HCT116 (cell line): Measurements from ENCODE around the gene ECSCR. TPM values are rescaled to one million over a fixed set of nuclear protein-coding genes. Genes with fewer than 3 reads are reported as not detected.

Experiments used
- ATAC-seq: fragments of 200-7000 bp; cut with Tn5 transposase; 2 replicates; pipeline ENCODE4 v1.9.1; 2020; ENCODE audit warnings: mild to moderate bottlenecking, moderate library complexity
- BruUV-seq: library from RNA; stranded (reverse); fragments of 400-500 nt; replicated peaks from 2 replicates; lab custom pipeline; 2021; lab: Mats Ljungman, UMichigan
- CTCF ChIA-PET: fragments of 300-600 bp; sonication (Branson Sonifier 250); formaldehyde crosslinking; loops from one replicate; lab custom pipeline; 2021; ENCODE audit warnings: antibody characterized with exemption; lab: Charles Lee
- POLR2A ChIA-PET: fragments of 300-600, 350-600 bp; sonication (Branson Sonifier 250); formaldehyde crosslinking; loops from one replicate; lab custom pipeline; 2021; ENCODE audit warnings: antibody characterized with exemption; lab: Charles Lee
- RAD21 ChIA-PET, 2 experiments: fragments of 300-600 bp; sonication (Branson Sonifier 250); formaldehyde crosslinking; loops; one replicate each; lab custom pipeline; 2023; ENCODE audit warnings: low total read pairs in 2 of 2; ENCODE audit not compliant: uncharacterized antibody in 2 of 2, unreplicated experiment in 2 of 2, low non-redundant PET in 1 of 2; lab: Charles Lee
- DNase-seq: peaks from one replicate; pipeline ENCODE4 v3.0.0-alpha.2; 2010; ENCODE audit warnings: low read depth, low spot score
- H2AFZ ChIP-seq: fragments of 200-600 bp; shearing (Covaris generic), sonication (generic); 2 replicates; pipeline ENCODE4 v1.6.1; 2017; ENCODE audit warnings: low read depth, mixed run types, mixed read lengths, antibody characterized with exemption, low read length; ENCODE audit not compliant: poor library complexity, severe bottlenecking
- H3K27ac ChIP-seq: 2 replicates; pipeline ENCODE4 v1.5.1; 2012; ENCODE audit warnings: low read depth, low read length
- H3K27me3 ChIP-seq: fragments of 200-600 bp; sonication (generic); 2 replicates; pipeline ENCODE4 v1.6.1; 2016; ENCODE audit warnings: mixed run types, low read length, mixed read lengths; ENCODE audit not compliant: insufficient read depth
- H3K36me3 ChIP-seq, 2 experiments: fragments of 200-500 bp in 1 of 2; fragments of 200-600 bp in 1 of 2; sonication (Bioruptor generic) in 1 of 2; sonication (generic) in 1 of 2; 2 replicates each; pipeline versions ENCODE4 v1.5.1 to v1.6.1; 2014 to 2016; ENCODE audit warnings: low read length in 2 of 2, inconsistent platforms in 1 of 2, mixed read lengths in 1 of 2, mixed run types in 1 of 2; ENCODE audit not compliant: insufficient read depth in 2 of 2, control insufficient read depth in 1 of 2
- H3K4me1 ChIP-seq, 2 experiments: fragments of 200-600 bp in 1 of 2; sonication (generic) in 1 of 2; 2 replicates each; pipeline versions ENCODE4 v1.5.1 to v1.6.1; 2012 to 2017; ENCODE audit warnings: low read length in 2 of 2, inconsistent platforms in 1 of 2, mild to moderate bottlenecking in 1 of 2, mixed read lengths in 1 of 2, mixed run types in 1 of 2, moderate library complexity in 1 of 2; ENCODE audit not compliant: insufficient read depth in 2 of 2, control insufficient read depth in 1 of 2
- H3K4me2 ChIP-seq: fragments of 200-600 bp; sonication (generic); 2 replicates; pipeline ENCODE4 v1.6.1; 2017; ENCODE audit warnings: mixed run types, low read length, mixed read lengths
- H3K4me3 ChIP-seq, 2 experiments: fragments of 200-600 bp in 1 of 2; sonication (generic) in 1 of 2; replicated peaks in 1 of 2; 2 replicates each; pipeline ENCODE4 v1.5.1; 2011 to 2016; ENCODE audit warnings: low read length in 2 of 2, control low read depth in 1 of 2, low read depth in 1 of 2, mild to moderate bottlenecking in 1 of 2, mixed read lengths in 1 of 2, mixed run types in 1 of 2
- H3K79me2 ChIP-seq: fragments of 200-600 bp; sonication (generic); 2 replicates; pipeline ENCODE4 v1.6.1; 2017; ENCODE audit warnings: mild to moderate bottlenecking, mixed run types, low read length, moderate library complexity, mixed read lengths; ENCODE audit not compliant: insufficient read depth
- H3K9ac ChIP-seq: fragments of 200-600 bp; sonication (generic); 2 replicates; pipeline ENCODE4 v1.6.1; 2016; ENCODE audit warnings: low read length, mixed read lengths
- H3K9me2 ChIP-seq: fragments of 200-600 bp; sonication (generic), shearing (Covaris generic); 2 replicates; pipeline ENCODE4 v1.6.1; 2017; ENCODE audit warnings: mixed run types, mild to moderate bottlenecking, moderate library complexity; ENCODE audit not compliant: insufficient read depth
- H3K9me3 ChIP-seq, 2 experiments: fragments of 200-500 bp in 1 of 2; fragments of 200-600 bp in 1 of 2; sonication (Bioruptor generic) in 1 of 2; sonication (generic) in 1 of 2; 2 replicates each; pipeline ENCODE4 v1.6.1; 2014 to 2017; ENCODE audit warnings: low read length in 2 of 2, mixed read lengths in 2 of 2, inconsistent platforms in 1 of 2, low read depth in 1 of 2, mild to moderate bottlenecking in 1 of 2, mixed run types in 1 of 2, moderate library complexity in 1 of 2; ENCODE audit not compliant: control insufficient read depth in 1 of 2, insufficient read depth in 1 of 2
- H4K20me1 ChIP-seq: fragments of 200-600 bp; sonication (generic), shearing (Covaris generic); 2 replicates; pipeline ENCODE4 v1.6.1; 2017; ENCODE audit warnings: mixed run types, mild to moderate bottlenecking, moderate library complexity; ENCODE audit not compliant: insufficient read depth
- ATF3 ChIP-seq: IDR thresholded peaks from 2 replicates; pipeline ENCODE4 v1.6.1; 2012
- CBX3 ChIP-seq: IDR thresholded peaks from 2 replicates; pipeline ENCODE4 v1.6.1; 2012; ENCODE audit warnings: low read depth
- CTCF ChIP-seq, 3 experiments: fragments of 200-600 bp in 1 of 3; sonication (generic) in 1 of 3; IDR thresholded peaks in 2 of 3; conservative IDR thresholded peaks in 1 of 3; 2 replicates each; pipeline ENCODE4 v1.5.1; 2012 to 2017; ENCODE audit warnings: low read depth in 2 of 3, low read length in 2 of 3, antibody characterized with exemption in 1 of 3, borderline replicate concordance in 1 of 3, control low read depth in 1 of 3, mild to moderate bottlenecking in 1 of 3, mixed read lengths in 1 of 3, mixed run types in 1 of 3, moderate library complexity in 1 of 3; ENCODE audit not compliant: insufficient read depth in 1 of 3
- ELF1 ChIP-seq: IDR thresholded peaks from 2 replicates; pipeline ENCODE4 v1.6.1; 2012; ENCODE audit warnings: low read depth, borderline replicate concordance
- EZH2 ChIP-seq: fragments of 200-600 bp; sonication (generic); IDR thresholded peaks from 2 replicates; pipeline ENCODE4 v1.6.1; 2017; ENCODE audit warnings: antibody characterized with exemption, mixed run types
- EZH2phosphoT487 ChIP-seq: fragments of 200-600 bp; IDR thresholded peaks from 2 replicates; pipeline ENCODE4 v1.6.1; 2018; ENCODE audit warnings: antibody characterized with exemption, borderline replicate concordance
- FOSL1 ChIP-seq: IDR thresholded peaks from 2 replicates; pipeline ENCODE4 v1.6.1; 2012; ENCODE audit warnings: low read depth
- JUND ChIP-seq: IDR thresholded peaks from 2 replicates; pipeline ENCODE4 v1.6.1; 2012
- POLR2A ChIP-seq: IDR thresholded peaks from 2 replicates; pipeline ENCODE4 v1.7.0; 2011; ENCODE audit warnings: borderline replicate concordance; ENCODE audit not compliant: insufficient read depth, insufficient read length; ENCODE audit errors: extremely low read depth
- SIN3A ChIP-seq: IDR thresholded peaks from 2 replicates; pipeline ENCODE4 v1.6.1; 2012; ENCODE audit warnings: low read depth
- SRF ChIP-seq: IDR thresholded peaks from 2 replicates; pipeline ENCODE4 v1.6.1; 2012; ENCODE audit warnings: low read depth
- intact Hi-C: fragments of 100-400 bp; cut with micrococcal nuclease; formaldehyde crosslinking; loops from 2 replicates; pipeline ENCODE4 v1.10.0; 2022
- total RNA-seq: library from RNA; stranded (reverse); gene quantifications from one replicate; pipeline ENCODE4 v1.2.1, GENCODE V29; 2021; ENCODE audit not compliant: unreplicated experiment
- TF ChIP-seq, protein P1 (sequence below): IDR thresholded peaks from 2 replicates; pipeline ENCODE4 v1.6.1; 2012; ENCODE audit warnings: low read depth
- TF ChIP-seq, protein P2 (sequence below): IDR thresholded peaks from 2 replicates; pipeline ENCODE4 v1.6.1; 2012

Gene ECSCR
- total RNA-seq, 1 experiment from 2014 or later, result not detected

DNA sequence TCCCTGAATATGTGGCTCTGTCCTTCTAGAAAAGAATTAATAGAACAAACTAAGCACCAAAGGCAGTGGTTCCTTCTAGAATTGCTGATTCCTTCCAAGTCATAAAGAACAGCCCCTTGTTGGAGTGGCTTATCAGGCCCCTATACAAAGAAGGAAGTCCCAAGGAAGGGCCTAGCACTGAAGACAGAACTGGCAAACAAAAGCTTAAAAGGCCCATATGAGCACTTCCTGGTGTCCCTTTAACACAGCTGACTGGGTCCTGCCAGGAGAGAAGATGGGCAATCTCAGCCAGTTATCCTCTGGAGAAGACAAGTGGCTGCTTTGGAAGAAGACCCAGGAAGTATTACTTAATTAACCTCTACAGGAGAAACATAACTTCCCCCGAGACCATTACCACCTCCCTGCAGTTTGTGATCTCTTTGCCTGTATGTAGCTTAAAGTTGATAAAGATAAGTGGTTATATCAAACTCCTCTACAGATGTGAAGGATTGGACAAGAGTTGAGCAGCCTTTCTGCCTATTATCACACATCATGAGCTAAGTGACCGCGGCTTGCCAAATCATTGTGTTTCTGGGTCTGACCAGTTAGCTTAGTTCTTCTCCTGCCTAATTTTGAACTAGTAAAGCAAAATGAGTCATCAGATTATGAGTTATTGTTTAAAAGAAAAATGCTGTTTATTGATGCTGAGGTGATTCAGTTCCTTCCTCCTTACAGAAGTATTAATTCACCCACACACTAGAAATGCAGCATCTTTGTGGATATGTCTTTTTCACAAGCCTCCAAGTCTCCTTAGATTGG is 33.3 kb upstream of the ECSCR start:
- ATAC-seq (no peak), DNase-seq (no peak)
- Histone ChIP-seq H3K27ac (no peak overlapping the region), H3K4me3 (no peak overlapping the region), H3K27me3 (no peaks in the 10 kb centered on the region), H3K79me2 (no peaks in the 10 kb centered on the region), H3K9ac (no peak overlapping the region), H3K9me3 (no peaks in the 10 kb centered on the region), H3K9me2 (no peaks in the 10 kb centered on the region), H3K4me2 (peak overlapping the region; percentile 42; the same call in 1 of the 2 replicates), H2AFZ (peak overlapping the region; percentile 28), H3K36me3 (no peaks in the 10 kb centered on the region), H3K4me1 (peaks cover 9 to 30% of the 10 kb centered on the region in 2 experiments), H4K20me1 (no peaks in the 10 kb centered on the region)
- intact Hi-C loops, result no loop called here
- RAD21 ChIA-PET, result no interaction called here
- TF ChIP-seq SRF (no peak), JUND (peak; percentile 28; the same call in 1 of the 2 replicates), FOSL1 (peak; percentile 50), ATF3 (no peak), POLR2A (no peak)
- CTCF ChIA-PET, result interaction anchor here (1.3 to 3.2 kb wide), 2 partner anchors 18 to 75 kb away, joined by 3 to 13 read pairs; no protein-coding TSS in a partner anchor
- BruUV-seq, result no TSS peak
- POLR2A ChIA-PET, result interaction anchor here (1.0 kb wide), 1 partner anchor 56 kb away, joined by 3 read pairs; the partner anchor contains the start of gene DNAJC18

GRCh38 chr5:139494832-139495231 is 32.3 kb upstream of the ECSCR start:
- H3K9me3 ChIP-seq, result no peaks in the 10 kb centered on the region
- peak overlapping the region; percentile 1 for H2AFZ ChIP-seq
- H3K27me3 ChIP-seq, result no peaks in the 10 kb centered on the region
- no peak overlapping the region for H3K9ac ChIP-seq
- POLR2A ChIA-PET, result interaction anchor here (2.2 kb wide), 1 partner anchor 12 kb away, joined by 6 read pairs; the partner anchor contains the start of gene STING1
- peaks cover 9 to 30% of the 10 kb centered on the region in 2 experiments for H3K4me1 ChIP-seq
- DNase-seq (no peak), ATAC-seq (no peak)
- H3K4me2 ChIP-seq, result no peak overlapping the region
- H4K20me1 ChIP-seq, result no peaks in the 10 kb centered on the region
- CTCF ChIA-PET, result interaction anchor here (1.3 to 3.2 kb wide), 2 partner anchors 19 to 74 kb away, joined by 3 to 13 read pairs; no protein-coding TSS in a partner anchor
- no peaks in the 10 kb centered on the region for H3K36me3 ChIP-seq
- no TSS peak for BruUV-seq
- no peak overlapping the region for H3K4me3 ChIP-seq
- H3K9me2 ChIP-seq, result no peaks in the 10 kb centered on the region
- no peak overlapping the region for H3K27ac ChIP-seq
- intact Hi-C loops, result no loop called here
- no peaks in the 10 kb centered on the region for H3K79me2 ChIP-seq
- RAD21 ChIA-PET, result no interaction called here
- TF ChIP-seq, protein P1, sequence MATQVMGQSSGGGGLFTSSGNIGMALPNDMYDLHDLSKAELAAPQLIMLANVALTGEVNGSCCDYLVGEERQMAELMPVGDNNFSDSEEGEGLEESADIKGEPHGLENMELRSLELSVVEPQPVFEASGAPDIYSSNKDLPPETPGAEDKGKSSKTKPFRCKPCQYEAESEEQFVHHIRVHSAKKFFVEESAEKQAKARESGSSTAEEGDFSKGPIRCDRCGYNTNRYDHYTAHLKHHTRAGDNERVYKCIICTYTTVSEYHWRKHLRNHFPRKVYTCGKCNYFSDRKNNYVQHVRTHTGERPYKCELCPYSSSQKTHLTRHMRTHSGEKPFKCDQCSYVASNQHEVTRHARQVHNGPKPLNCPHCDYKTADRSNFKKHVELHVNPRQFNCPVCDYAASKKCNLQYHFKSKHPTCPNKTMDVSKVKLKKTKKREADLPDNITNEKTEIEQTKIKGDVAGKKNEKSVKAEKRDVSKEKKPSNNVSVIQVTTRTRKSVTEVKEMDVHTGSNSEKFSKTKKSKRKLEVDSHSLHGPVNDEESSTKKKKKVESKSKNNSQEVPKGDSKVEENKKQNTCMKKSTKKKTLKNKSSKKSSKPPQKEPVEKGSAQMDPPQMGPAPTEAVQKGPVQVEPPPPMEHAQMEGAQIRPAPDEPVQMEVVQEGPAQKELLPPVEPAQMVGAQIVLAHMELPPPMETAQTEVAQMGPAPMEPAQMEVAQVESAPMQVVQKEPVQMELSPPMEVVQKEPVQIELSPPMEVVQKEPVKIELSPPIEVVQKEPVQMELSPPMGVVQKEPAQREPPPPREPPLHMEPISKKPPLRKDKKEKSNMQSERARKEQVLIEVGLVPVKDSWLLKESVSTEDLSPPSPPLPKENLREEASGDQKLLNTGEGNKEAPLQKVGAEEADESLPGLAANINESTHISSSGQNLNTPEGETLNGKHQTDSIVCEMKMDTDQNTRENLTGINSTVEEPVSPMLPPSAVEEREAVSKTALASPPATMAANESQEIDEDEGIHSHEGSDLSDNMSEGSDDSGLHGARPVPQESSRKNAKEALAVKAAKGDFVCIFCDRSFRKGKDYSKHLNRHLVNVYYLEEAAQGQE, result no peak
- TF ChIP-seq ATF3 (no peak), EZH2phosphoT487 (no peak), CBX3 (no peak), CTCF (IDR thresholded peaks at IDR 0.05 in 2 of 3, conservative IDR thresholded peaks at IDR 0.05 in 1 of 3; ENCODE audit: borderline replicate concordance in 1 of 3, insufficient read depth in 1 of 3, low read depth in 2 of 3, low read length in 2 of 3) (no peak), ELF1 (no peak), SIN3A (no peak), EZH2 (no peak), SRF (no peak)
- TF ChIP-seq, protein P2, sequence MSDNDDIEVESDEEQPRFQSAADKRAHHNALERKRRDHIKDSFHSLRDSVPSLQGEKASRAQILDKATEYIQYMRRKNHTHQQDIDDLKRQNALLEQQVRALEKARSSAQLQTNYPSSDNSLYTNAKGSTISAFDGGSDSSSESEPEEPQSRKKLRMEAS, result no peak
